Measurements from ENCODE around the gene CCL18. TPM values are rescaled to one million over a fixed set of nuclear protein-coding genes. Genes with fewer than 3 reads are reported as not detected.

Gene CCL18
- total RNA-seq, 1 donor from 2014 or later = not detected

GRCh38 chr17:36070427-36070826 is 6.4 kb downstream of the CCL18 start:
- peaks cover 7% of the 10 kb centered on the region for H3K27me3 Mint-ChIP-seq (ENCODE audit: low read depth, unreplicated experiment)
- Histone ChIP-seq H3K4me1 (ENCODE audit: insufficient read depth, low read length) (no peaks in the 10 kb centered on the region), H3K4me2 (ENCODE audit: low read length) (no peak overlapping the region), H3K9ac (ENCODE audit: low read length) (no peak overlapping the region), H3K4me3 (ENCODE audit: insufficient read depth, low read depth, low read length) (no peak overlapping the region), H3K27me3 (ENCODE audit: insufficient read depth, low read length) (no peaks in the 10 kb centered on the region), H3K79me2 (ENCODE audit: insufficient read depth, low read length) (no peaks in the 10 kb centered on the region), H3K36me3 (ENCODE audit: insufficient read depth, low read length) (no peaks in the 10 kb centered on the region), H3K27ac (ENCODE audit: low read depth, low read length) (no peak overlapping the region), H4K20me1 (ENCODE audit: insufficient read depth, low read length) (no peaks in the 10 kb centered on the region), H3K9me3 (ENCODE audit: insufficient read depth, low read depth, low read length) (no peaks in the 10 kb centered on the region), H2AFZ (ENCODE audit: low read depth, low read length) (no peak overlapping the region)
- FAIRE-seq = no peak
- no peak overlapping the region for H3K4me3 Mint-ChIP-seq (ENCODE audit: unreplicated experiment)
- no peak for DNase-seq (ENCODE audit: low read depth)
- H3K36me3 Mint-ChIP-seq (ENCODE audit: low read depth, unreplicated experiment) = no peaks in the 10 kb centered on the region
- peaks cover 5% of the 10 kb centered on the region for H3K9me3 Mint-ChIP-seq (ENCODE audit: unreplicated experiment)
- no peak overlapping the region for H3K27ac Mint-ChIP-seq (ENCODE audit: unreplicated experiment)
- no peaks in the 10 kb centered on the region for H3K4me1 Mint-ChIP-seq (ENCODE audit: low read depth, unreplicated experiment)
- TF ChIP-seq EZH2 (IDR thresholded peaks at IDR 0.05; ENCODE audit: insufficient read depth, low read length) (no peak), CTCF (IDR thresholded peaks at IDR 0.05; ENCODE audit: insufficient read depth, low read depth, low read length) (no peak)

- FAIRE-seq (no peak), DNase-seq (ENCODE audit: low read depth) (no peak)
- Mint-ChIP-seq H3K9me3 (ENCODE audit: unreplicated experiment) (no peaks in the 10 kb centered on the region), H3K36me3 (ENCODE audit: low read depth, unreplicated experiment) (no peaks in the 10 kb centered on the region), H3K27ac (ENCODE audit: unreplicated experiment) (no peak overlapping the region), H3K4me1 (ENCODE audit: low read depth, unreplicated experiment) (no peaks in the 10 kb centered on the region), H3K4me3 (ENCODE audit: unreplicated experiment) (no peak overlapping the region), H3K27me3 (ENCODE audit: low read depth, unreplicated experiment) (peaks cover 7% of the 10 kb centered on the region)
- Histone ChIP-seq H3K4me1 (ENCODE audit: insufficient read depth, low read length) (no peaks in the 10 kb centered on the region), H3K9me3 (ENCODE audit: insufficient read depth, low read depth, low read length) (no peaks in the 10 kb centered on the region), H3K9ac (ENCODE audit: low read length) (no peak overlapping the region), H3K27me3 (ENCODE audit: insufficient read depth, low read length) (no peaks in the 10 kb centered on the region), H3K4me3 (ENCODE audit: insufficient read depth, low read depth, low read length) (no peak overlapping the region), H2AFZ (ENCODE audit: low read depth, low read length) (no peak overlapping the region), H3K79me2 (ENCODE audit: insufficient read depth, low read length) (no peaks in the 10 kb centered on the region), H4K20me1 (ENCODE audit: insufficient read depth, low read length) (no peaks in the 10 kb centered on the region), H3K4me2 (ENCODE audit: low read length) (no peak overlapping the region), H3K36me3 (ENCODE audit: insufficient read depth, low read length) (no peaks in the 10 kb centered on the region), H3K27ac (ENCODE audit: low read depth, low read length) (no peak overlapping the region)
- no peak for TF ChIP-seq EZH2 (IDR thresholded peaks at IDR 0.05; ENCODE audit: insufficient read depth, low read length)
- no peak for TF ChIP-seq CTCF (IDR thresholded peaks at IDR 0.05; ENCODE audit: insufficient read depth, low read depth, low read length)
These were observed 7.7 kb downstream of the CCL18 start for GRCh38 chr17:36071751-36072150.

- Histone ChIP-seq H3K79me2 (ENCODE audit: insufficient read depth, low read length) (no peaks in the 10 kb centered on the region), H3K27me3 (ENCODE audit: insufficient read depth, low read length) (no peaks in the 10 kb centered on the region), H2AFZ (ENCODE audit: low read depth, low read length) (no peak overlapping the region), H4K20me1 (ENCODE audit: insufficient read depth, low read length) (no peaks in the 10 kb centered on the region), H3K9me3 (ENCODE audit: insufficient read depth, low read depth, low read length) (no peaks in the 10 kb centered on the region), H3K4me1 (ENCODE audit: insufficient read depth, low read length) (no peaks in the 10 kb centered on the region), H3K9ac (ENCODE audit: low read length) (no peak overlapping the region), H3K4me3 (ENCODE audit: insufficient read depth, low read depth, low read length) (no peak overlapping the region), H3K36me3 (ENCODE audit: insufficient read depth, low read length) (no peaks in the 10 kb centered on the region), H3K27ac (ENCODE audit: low read depth, low read length) (no peak overlapping the region), H3K4me2 (ENCODE audit: low read length) (no peak overlapping the region)
- no peak overlapping the region for H3K4me3 Mint-ChIP-seq (ENCODE audit: unreplicated experiment)
- FAIRE-seq (no peak), DNase-seq (ENCODE audit: low read depth) (peak; percentile 1)
- H3K9me3 Mint-ChIP-seq (ENCODE audit: unreplicated experiment) = no peaks in the 10 kb centered on the region
- H3K4me1 Mint-ChIP-seq (ENCODE audit: low read depth, unreplicated experiment) = no peaks in the 10 kb centered on the region
- H3K27ac Mint-ChIP-seq (ENCODE audit: unreplicated experiment) = no peak overlapping the region
- TF ChIP-seq CTCF (IDR thresholded peaks at IDR 0.05; ENCODE audit: insufficient read depth, low read depth, low read length) (peak; percentile 40), EZH2 (IDR thresholded peaks at IDR 0.05; ENCODE audit: insufficient read depth, low read length) (no peak)
- H3K27me3 Mint-ChIP-seq (ENCODE audit: low read depth, unreplicated experiment) = peaks cover 7% of the 10 kb centered on the region
- no peaks in the 10 kb centered on the region for H3K36me3 Mint-ChIP-seq (ENCODE audit: low read depth, unreplicated experiment)
These were observed 8.5 kb downstream of the CCL18 start for GRCh38 chr17:36072431-36073121.
